AG04450 (cell line): ENCODE measurements around the gene HYOU1. TPM values are rescaled to one million over a fixed set of nuclear protein-coding genes. Genes with fewer than 3 reads are reported as not detected.
"Not testable (repeated sequence)": the region's sequence is repeated elsewhere in the genome, so short reads cannot be mapped to it uniquely, and the experiment has no call there.

Experiments
- CTCF ChIA-PET: fragments of 300-600, 350-600 bp; formaldehyde crosslinking; extraction: SDS; loops from one replicate; lab custom pipeline; 2022; ENCODE audit warnings: antibody characterized with exemption, inconsistent platforms; lab: Charles Lee
- POLR2A ChIA-PET: fragments of 350-600 bp; formaldehyde crosslinking; extraction: SDS; loops from one replicate; lab custom pipeline; 2021; ENCODE audit warnings: antibody characterized with exemption, inconsistent platforms; lab: Yijun Ruan, JAX
- DNase-seq: peaks from one replicate; pipeline ENCODE4 v3.0.0-alpha.2; 2011; ENCODE audit warnings: low read depth, low spot score
- H3K27ac ChIP-seq: one replicate; pipeline ENCODE4 v1.5.1; 2012; ENCODE audit warnings: low read depth, low read length, control low read depth
- H3K27me3 ChIP-seq: one replicate; pipeline ENCODE4 v1.6.0; 2012; ENCODE audit warnings: low read length; ENCODE audit not compliant: control insufficient read depth, insufficient read depth
- H3K4me3 ChIP-seq: 2 replicates; pipeline ENCODE4 v1.5.1; 2011; ENCODE audit warnings: mild to moderate bottlenecking, low read depth, low read length, control low read depth
- H3K9me3 ChIP-seq: 2 replicates; pipeline ENCODE4 v1.5.1; 2012; ENCODE audit warnings: low read length; ENCODE audit not compliant: control insufficient read depth, insufficient read depth
- polyA plus RNA-seq: library from polyadenylated mRNA; depleted of rRNA; stranded (reverse); fragments of >200 nt; gene quantifications from 2 replicates; pipeline ENCODE4 v1.2.3, GENCODE V29; 2011
- TF ChIP-seq, protein P1 (sequence below): IDR thresholded peaks from 2 replicates; pipeline ENCODE4 v1.5.1; 2011; ENCODE audit warnings: low read depth, low read length, control low read depth, inconsistent platforms

HYOU1 gene
- polyA plus RNA-seq, 1 experiment: 123 TPM

DNA sequence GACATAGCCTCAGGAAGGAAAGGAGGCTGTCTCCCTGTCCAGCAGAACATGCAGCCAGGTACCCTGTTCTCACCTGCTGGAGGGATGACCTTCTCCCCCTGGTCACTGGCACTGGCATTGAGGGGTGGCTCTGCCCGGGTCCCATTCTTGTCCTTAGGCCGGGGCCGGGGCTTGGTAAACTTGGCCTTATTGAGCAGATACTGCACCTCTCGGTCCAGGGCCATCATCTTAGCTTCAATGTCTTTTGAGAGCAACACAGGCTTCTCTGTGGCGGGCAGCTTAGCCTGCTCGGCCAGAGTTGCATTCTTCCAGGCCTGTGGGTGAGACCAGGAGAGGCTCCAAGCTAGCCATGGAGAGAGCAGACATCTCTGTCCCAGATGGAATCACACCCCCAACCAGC, 10.5 kb downstream of the HYOU1 start:
- no peak overlapping the region for H3K4me3 ChIP-seq
- TF ChIP-seq, protein P1, sequence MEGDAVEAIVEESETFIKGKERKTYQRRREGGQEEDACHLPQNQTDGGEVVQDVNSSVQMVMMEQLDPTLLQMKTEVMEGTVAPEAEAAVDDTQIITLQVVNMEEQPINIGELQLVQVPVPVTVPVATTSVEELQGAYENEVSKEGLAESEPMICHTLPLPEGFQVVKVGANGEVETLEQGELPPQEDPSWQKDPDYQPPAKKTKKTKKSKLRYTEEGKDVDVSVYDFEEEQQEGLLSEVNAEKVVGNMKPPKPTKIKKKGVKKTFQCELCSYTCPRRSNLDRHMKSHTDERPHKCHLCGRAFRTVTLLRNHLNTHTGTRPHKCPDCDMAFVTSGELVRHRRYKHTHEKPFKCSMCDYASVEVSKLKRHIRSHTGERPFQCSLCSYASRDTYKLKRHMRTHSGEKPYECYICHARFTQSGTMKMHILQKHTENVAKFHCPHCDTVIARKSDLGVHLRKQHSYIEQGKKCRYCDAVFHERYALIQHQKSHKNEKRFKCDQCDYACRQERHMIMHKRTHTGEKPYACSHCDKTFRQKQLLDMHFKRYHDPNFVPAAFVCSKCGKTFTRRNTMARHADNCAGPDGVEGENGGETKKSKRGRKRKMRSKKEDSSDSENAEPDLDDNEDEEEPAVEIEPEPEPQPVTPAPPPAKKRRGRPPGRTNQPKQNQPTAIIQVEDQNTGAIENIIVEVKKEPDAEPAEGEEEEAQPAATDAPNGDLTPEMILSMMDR: no peak
- DNase-seq: no peak
- no peak overlapping the region for H3K27ac ChIP-seq
- H3K9me3 ChIP-seq: no peaks in the 10 kb centered on the region; the same call in 1 of the 2 replicates
- H3K27me3 ChIP-seq: no peaks in the 10 kb centered on the region
- POLR2A ChIA-PET: no interaction called here
- CTCF ChIA-PET: no interaction called here

DNA sequence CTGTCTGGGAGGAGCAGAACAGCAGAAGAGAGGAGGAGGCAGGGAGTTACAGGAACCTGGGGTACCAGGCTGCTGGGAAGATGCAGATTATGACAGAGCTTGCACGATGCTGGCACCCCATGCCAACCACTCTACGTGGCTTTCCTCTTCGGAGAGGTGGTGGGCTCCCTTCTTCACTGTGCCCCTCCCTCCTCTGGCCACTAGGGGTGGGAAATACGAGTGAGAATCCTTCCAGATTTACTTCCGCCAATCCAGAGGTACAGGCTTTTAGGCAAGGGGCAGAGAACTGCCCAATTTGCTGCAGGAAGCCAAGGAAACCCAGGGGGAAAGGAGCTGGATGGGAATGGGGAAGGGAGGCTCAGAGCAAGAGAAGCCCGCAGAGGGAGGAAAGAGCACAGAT, 12.3 kb downstream of the HYOU1 start:
- TF ChIP-seq, protein P1: peak; percentile 21; the same call in 1 of the 2 replicates
- POLR2A ChIA-PET: no interaction called here
- DNase-seq: no peak
- no peak overlapping the region for H3K4me3 ChIP-seq
- H3K27me3 ChIP-seq: no peaks in the 10 kb centered on the region
- CTCF ChIA-PET: interaction anchor here (0.9 to 1.1 kb wide), 2 partner anchors 11 to 12 kb away, joined by 3 read pairs; no protein-coding TSS in a partner anchor
- H3K9me3 ChIP-seq: no peaks in the 10 kb centered on the region; the same call in 1 of the 2 replicates
- H3K27ac ChIP-seq: no peak overlapping the region

DNA sequence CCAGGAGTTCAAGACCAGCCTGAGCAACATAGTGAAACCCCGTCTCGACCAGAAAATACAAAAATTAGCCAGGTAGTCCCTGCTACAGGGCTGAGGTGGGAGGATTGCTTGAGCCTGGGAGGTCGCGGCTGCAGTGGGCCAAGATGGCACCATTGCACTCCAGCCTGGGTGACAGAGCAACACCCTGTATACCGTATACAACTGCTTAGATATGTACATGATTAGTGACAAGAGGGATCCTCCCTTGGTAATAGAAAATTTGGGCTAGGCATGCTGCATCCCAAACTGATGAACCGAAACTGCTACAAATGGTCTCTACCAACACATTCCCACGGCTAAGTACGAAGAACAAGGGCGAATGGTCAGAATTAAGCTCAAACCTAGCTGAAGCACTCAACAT, 14.1 kb downstream of the HYOU1 start:
- POLR2A ChIA-PET: no interaction called here
- CTCF ChIA-PET: no interaction called here
- DNase-seq: no peak
- Histone ChIP-seq H3K9me3 (no peaks in the 10 kb centered on the region), H3K27ac (no peak overlapping the region), H3K4me3 (no peak overlapping the region), H3K27me3 (peaks cover 2% of the 10 kb centered on the region)
- TF ChIP-seq, protein P1: no peak

DNA sequence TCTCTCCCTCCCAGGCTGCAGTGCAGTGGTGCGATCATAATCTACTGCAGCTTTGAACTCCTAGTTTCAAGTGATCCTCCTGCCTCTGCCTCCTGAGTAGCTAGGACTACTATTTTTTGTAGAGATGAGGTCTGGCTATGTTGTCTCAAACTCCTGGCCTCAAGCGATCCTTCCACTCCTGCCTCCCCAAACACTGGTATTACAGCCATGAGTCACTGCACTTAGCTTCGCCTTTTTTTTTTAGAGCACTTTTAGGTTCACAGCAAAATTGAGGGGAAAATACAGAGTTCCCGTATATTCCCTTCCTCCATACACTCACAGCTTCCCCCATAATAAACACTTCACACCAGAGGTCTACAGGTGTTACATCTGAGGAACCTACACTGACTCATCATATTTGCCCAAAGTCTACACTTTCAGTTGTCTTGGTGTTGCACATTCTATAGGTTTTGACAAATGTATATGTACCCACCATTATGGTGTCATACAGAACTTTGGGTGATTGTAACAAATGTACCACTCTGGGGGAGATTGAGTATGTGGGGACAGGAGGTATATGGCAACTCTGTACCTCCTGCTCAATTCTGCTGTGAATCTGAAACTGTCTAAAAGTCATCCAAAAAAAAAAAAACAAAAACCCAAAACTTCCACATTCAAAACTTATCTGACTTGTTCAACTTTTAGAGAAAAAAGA, 15.0 kb downstream of the HYOU1 start:
- TF ChIP-seq, protein P1: no peak
- DNase-seq: no peak
- ChIA-PET CTCF (interaction anchor here (1.3 kb wide), 1 partner anchor 10 kb away, joined by 3 read pairs; no protein-coding TSS in a partner anchor), POLR2A (no interaction called here)
- no peak overlapping the region for H3K4me3 ChIP-seq
- H3K27ac ChIP-seq: no peak overlapping the region
- no peaks in the 10 kb centered on the region for H3K9me3 ChIP-seq
- peaks cover 2% of the 10 kb centered on the region for H3K27me3 ChIP-seq

DNA sequence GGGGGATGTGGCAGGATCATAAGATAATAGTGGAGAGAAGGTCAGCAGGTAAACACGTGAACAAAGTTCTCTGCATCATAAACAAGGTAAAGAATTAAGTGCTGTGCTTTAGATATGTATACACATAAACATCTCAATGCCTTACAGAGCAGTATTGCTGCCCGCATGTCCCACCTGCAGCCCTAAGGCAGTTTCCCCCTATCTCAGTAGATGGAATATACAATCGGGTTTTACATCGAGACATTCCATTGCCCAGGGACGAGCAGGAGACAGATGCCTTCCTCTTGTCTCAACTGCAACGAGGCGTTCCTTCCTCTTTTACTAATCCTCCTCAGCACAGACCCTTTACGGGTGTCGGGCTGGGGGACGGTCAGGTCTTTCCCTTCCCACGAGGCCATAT, 17.5 kb downstream of the HYOU1 start:
- DNase-seq, H3K27ac ChIP-seq, CTCF ChIA-PET, H3K9me3 ChIP-seq, H3K4me3 ChIP-seq, H3K27me3 ChIP-seq: not testable (repeated sequence)
- POLR2A ChIA-PET: interaction anchor here (0.5 to 1.5 kb wide), 2 partner anchors 28 to 44 kb away, joined by 4 to 5 read pairs; partner anchors contain the start of gene VPS11
